Stimulated activated CD4-positive, alpha-beta T cell treated with anti-CD3 and anti-CD28 coated beads, Interleukin-4, amount 100 ng/mL, for 24 hours (primary cell): ENCODE data around the gene AHSG.

ENCODE experiments used
- DNase-seq: peaks from one replicate; pipeline ENCODE4 v3.0.0-alpha.2; 2020

AHSG gene

GRCh38 chr3:186646106-186646505 is 33.2 kb downstream of the AHSG start:
- DNase-seq: no peak

- no peak for DNase-seq
Observed at GRCh38 chr3:186646841-186647240, 34.0 kb downstream of the AHSG start.

GRCh38 chr3:186648851-186649250 is 36.0 kb downstream of the AHSG start:
- no peak for DNase-seq

- DNase-seq: no peak
Observed at GRCh38 chr3:186651678-186652215, 38.9 kb downstream of the AHSG start.

GRCh38 chr3:186653080-186653707 is 40.3 kb downstream of the AHSG start:
- no peak for DNase-seq

- no peak for DNase-seq
Observed at GRCh38 chr3:186653984-186654383, 41.1 kb downstream of the AHSG start.

- DNase-seq: no peak
Observed at GRCh38 chr3:186663361-186664118, 50.7 kb downstream of the AHSG start.

GRCh38 chr3:186664119-186664495 is 51.2 kb downstream of the AHSG start:
- no peak for DNase-seq

GRCh38 chr3:186664506-186664905 is 51.6 kb downstream of the AHSG start:
- no peak for DNase-seq

GRCh38 chr3:186665625-186666188 is 52.8 kb downstream of the AHSG start, which contains the start of gene HRG:
Gene HRG, plus strand, starts transcription at chr3:186666014. Its CDS starts 18 bp downstream, at chr3:186666032.
- DNase-seq: no peak

GRCh38 chr3:186668426-186668825 is 55.6 kb downstream of the AHSG start:
- no peak for DNase-seq

- DNase-seq: no peak
Observed at GRCh38 chr3:186669378-186670084, 56.7 kb downstream of the AHSG start.

GRCh38 chr3:186670155-186670554 is 57.3 kb downstream of the AHSG start:
- no peak for DNase-seq
